ENCODE measurements around the gene TMEM120B.
"Not testable (repeated sequence)": the region's sequence is repeated elsewhere in the genome, so short reads cannot be mapped to it uniquely, and the experiment has no call there.

The TMEM120B gene

GRCh38 chr12:121712461-121713256 is at the start of gene TMEM120B:
TMEM120B (plus strand) TSS chr12:121712752; CDS start chr12:121712896, 144 bp downstream.
- intact Hi-C loops (cut with DNase I): no loop called here
- peak; percentile 76 to 98 (median 86) for DNase-seq

DNA sequence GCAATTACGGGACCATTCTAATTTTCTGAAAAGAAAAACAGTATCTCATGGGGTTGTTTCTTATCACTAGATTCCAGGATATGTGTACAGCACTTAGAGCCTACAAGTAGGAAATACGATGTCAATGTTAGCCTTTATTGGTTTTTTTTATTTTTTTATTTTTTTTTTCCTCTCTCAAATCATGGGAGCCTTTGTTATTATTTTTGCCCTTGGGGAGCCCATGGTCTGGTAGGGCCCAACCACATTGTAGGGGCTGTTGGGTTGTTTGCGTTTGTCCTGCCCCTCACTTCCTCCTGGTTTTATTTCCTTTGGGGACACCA is 49.0 kb upstream of the TMEM120B start:
- no peak for DNase-seq
- intact Hi-C loops (cut with DNase I): no loop called here

DNA sequence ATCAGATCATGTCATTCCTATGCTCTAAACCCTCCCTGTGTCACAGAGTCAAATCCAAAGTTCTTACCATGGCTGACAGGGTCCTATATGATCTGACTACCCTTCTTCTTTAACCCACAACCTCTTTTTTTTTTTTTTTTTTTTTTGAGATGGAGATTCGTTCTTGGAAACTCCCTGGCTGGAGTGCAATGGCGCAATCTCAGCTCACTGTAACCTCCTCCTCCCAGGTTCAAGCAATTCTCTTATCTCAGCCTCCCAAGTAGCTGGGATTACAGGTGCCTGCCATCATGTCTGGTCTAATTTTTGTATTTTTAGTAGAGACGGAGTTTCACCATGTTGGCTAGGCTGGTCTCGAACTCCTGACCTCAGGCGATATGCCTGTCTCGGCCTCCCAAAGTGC is 45.7 kb upstream of the TMEM120B start:
- DNase-seq; intact Hi-C loops (cut with DNase I): not testable (repeated sequence)

GRCh38 chr12:121668750-121669520 is 43.6 kb upstream of the TMEM120B start:
- intact Hi-C loops (cut with DNase I): no loop called here
- no peak for DNase-seq

DNA sequence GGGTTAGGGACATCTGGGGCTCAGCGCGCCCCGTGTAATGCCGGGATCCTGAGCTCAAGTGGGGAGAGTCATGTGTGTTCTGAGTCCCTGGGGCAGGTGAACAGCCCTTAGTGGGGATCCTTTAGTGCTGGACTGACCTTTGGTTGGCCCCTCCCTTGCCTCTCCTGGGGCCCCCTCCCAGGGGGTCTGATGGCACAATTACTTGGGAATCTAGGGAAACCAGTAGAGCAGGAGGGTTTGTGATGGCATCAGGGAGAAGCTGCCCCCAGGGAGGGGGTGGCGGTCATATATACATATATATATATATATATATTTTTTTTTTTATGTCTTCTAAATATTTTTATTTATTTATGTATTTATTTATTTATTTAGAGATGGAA is 43.0 kb upstream of the TMEM120B start, which contains the start of gene MORN3:
Gene MORN3 (minus strand): TSS at position 134 of the 380 bp plus-strand sequence. CDS start 171 bp downstream, outside the sequence.
- intact Hi-C loops (cut with DNase I): no loop called here
- DNase-seq: no peak

DNA sequence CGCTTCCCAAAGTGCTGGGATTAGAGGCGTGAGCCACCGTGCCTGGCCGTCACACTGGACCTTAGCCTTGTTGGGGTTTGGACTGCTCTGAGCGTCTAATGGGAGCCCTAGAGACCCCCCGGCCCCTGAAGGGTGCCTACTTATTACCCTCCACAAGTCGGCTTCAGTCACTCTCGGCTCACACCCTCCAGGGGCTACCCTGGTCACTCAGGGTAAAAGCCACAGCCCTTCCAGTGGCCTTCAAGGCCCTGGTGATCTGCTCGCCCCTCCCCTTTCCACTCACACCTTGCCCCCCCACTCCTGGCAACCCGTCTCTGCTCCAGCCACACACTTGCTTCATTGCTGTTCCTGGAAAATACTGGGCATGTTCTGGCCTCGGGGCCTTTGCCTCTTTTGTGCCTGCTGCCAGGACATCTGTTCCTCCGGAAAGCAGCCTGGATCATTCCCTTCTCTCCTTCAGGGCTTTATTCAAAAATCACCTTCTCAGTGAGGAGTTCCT is 39.5 kb upstream of the TMEM120B start:
- DNase-seq: peak in 1 of 10 donors; percentile 18
- intact Hi-C loops (cut with DNase I): no loop called here

DNA sequence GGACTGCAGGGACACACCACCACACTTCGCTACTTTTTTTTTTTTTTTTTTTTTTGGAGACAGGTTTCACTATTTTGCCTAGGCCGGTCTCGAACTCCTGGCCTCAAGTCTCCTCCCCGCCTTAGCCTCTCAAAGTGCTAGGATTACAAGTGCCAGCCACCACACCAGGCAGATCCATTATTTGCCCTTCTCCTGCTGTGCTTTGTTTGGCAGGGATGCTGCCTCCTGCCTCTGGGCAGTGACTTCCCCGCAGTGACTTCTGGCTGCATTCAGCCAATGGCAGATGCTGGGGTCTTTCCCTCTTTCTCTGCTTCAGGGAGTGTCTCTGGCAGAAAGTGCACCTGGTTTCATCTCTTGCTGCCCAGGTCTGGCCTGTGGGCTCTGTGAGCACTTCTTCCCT is 36.4 kb upstream of the TMEM120B start:
- intact Hi-C loops (cut with DNase I): no loop called here
- DNase-seq: no peak

DNA sequence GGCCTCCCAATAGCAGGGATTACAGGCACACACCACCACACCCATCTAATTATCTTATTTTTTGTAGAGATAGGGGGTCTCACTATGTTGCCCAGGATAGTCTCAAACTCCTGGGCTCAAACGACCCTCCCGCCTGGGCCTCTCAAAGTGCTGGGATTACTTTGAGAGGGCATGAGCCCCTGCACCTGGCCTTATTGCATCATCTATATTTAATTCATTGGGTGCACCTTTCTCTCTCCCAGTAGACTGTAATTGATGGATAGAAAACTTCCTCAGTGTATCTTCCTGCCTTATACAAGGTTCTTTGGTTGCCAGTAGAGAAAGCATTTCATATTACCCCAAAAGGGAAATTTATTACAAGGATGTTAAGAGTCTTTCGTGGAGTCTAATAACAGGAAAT is 34.2 kb upstream of the TMEM120B start:
- intact Hi-C loops (cut with DNase I): no loop called here

DNA sequence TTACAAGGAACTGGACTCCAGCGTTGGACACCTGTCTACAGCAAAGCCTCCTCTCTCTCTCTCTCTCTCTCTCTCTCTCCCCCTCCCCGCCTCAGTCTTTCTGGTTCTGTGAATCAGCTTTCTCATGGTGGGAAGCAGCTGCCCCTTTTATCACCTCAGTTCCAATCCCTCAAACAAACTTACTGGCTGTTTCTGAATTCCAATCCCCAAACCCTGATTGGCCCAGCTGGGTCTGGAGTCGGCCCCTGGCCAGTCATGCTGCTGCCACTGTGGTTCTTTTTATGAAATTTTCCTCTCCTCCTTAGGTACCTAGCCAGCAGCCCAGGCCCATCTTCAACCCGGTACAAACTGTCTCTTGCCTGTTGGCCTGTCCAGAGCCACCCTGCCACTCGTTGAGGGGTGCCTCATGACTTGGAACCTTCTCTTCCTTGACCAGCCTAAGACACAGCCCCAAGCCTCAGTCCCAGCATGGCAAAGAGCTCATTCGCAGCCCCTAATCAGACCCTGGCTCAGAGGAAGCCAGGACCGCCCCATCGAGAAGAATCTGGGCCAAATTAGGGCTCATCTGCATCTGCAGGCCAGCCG is 33.7 kb upstream of the TMEM120B start:
- intact Hi-C loops (cut with DNase I): no loop called here
- DNase-seq: no peak

More for the DNA sequence above, 34.2 kb upstream of the TMEM120B start:
- DNase-seq: no peak

- intact Hi-C loops (cut with DNase I): loop anchor here (5.0 kb wide), 2 partner anchors 52 to 182 kb away; partner anchors contain the start of gene ORAI1
- DNase-seq: not testable (repeated sequence)
Measured at GRCh38 chr12:121679661-121680197, 32.8 kb upstream of the TMEM120B start.

GRCh38 chr12:121688966-121689365 is 23.6 kb upstream of the TMEM120B start:
- intact Hi-C loops (cut with DNase I): no loop called here
- no peak for DNase-seq

- intact Hi-C loops (cut with DNase I): no loop called here
- DNase-seq: no peak
Measured at GRCh38 chr12:121689430-121689829, 23.1 kb upstream of the TMEM120B start.

- DNase-seq: peak in 1 of 10 donors; percentile 16
- intact Hi-C loops (cut with DNase I): not testable (repeated sequence)
Measured at GRCh38 chr12:121692744-121693143, 19.8 kb upstream of the TMEM120B start.

GRCh38 chr12:121693155-121693687 is 19.3 kb upstream of the TMEM120B start:
- intact Hi-C loops (cut with DNase I): no loop called here
- DNase-seq: peak in 2 of 10 donors; percentile 7 to 27

DNA sequence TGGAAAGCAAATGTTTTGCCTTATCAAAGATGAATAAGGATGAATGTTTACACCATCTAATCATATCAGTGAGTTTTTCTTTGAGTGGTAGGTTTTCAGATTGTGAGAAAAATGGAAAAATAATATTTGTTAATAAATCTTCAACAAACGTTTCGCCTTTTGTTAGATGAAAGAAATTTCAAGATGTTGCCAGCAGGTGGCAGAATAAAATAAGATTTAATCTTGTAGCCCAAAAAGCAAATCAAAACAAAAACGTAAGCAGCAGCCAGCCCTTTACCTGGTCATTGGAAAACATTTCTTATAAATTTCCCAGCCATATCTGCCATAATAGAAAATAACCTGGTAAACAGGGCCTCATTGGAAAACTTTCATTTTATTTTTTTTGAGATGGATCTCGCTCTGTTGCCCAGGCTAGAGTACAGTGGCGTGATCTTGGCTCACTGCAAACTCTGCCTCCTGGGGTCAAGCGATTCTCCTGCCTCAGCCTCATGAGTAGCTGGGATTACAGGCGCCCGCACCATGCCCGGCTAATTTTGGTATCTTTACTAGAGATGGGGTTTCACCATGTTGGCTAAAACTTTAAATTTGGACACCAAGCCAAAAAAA is 15.4 kb upstream of the TMEM120B start:
- peak in 2 of 10 donors; percentile 38 to 39 for DNase-seq
- intact Hi-C loops (cut with DNase I): loop anchor here (1.0 to 5.0 kb wide), 3 partner anchors 76 to 190 kb away; partner anchors contain the start of gene PSMD9

- DNase-seq: peak in 3 of 10 donors; percentile 7 to 10 (median 8)
- intact Hi-C loops (cut with DNase I): loop anchor here (1.0 to 5.0 kb wide), 3 partner anchors 75 to 189 kb away; partner anchors contain the start of gene PSMD9
Measured at GRCh38 chr12:121697861-121698260, 14.7 kb upstream of the TMEM120B start.

DNA sequence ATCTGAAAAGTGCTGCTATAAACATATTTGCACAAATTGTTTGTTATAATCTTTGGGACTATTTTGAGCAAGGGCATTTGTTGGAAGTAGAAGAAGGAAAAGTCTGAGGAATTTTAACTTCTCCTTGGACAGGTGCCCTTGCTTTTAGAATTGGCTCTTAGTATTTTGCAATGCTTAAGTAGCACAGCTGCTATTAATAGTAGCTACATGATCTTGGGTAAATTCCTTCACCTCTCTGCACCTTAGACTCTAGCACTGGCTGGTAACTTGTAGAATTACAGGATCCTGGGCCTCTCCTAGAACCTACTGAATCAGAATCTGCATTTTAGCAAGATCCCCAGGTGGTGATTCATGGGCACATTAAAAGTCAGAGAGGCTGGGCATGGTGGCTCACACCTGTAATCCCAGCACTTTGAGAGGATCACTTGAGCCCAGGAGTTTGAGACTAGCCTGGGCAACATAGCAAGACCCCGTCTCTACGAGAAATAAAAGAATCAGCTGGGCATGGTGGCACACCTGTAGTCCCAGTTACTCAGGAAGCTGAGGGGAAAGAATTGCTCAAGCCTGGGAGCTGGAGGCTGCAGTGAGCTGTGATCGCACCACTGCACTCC is 10.8 kb upstream of the TMEM120B start:
- peak in 3 of 10 donors; percentile 3 to 9 (median 4) for DNase-seq
- intact Hi-C loops (cut with DNase I): no loop called here

GRCh38 chr12:121702944-121703343 is 9.6 kb upstream of the TMEM120B start:
- peak in 3 of 10 donors; percentile 52 to 61 (median 60) for DNase-seq
- intact Hi-C loops (cut with DNase I): no loop called here

GRCh38 chr12:121705514-121705913 is 7.0 kb upstream of the TMEM120B start:
- no peak for DNase-seq
- intact Hi-C loops (cut with DNase I): no loop called here
